B cell (primary cell): ENCODE measurements around the gene ZNF692. TPM values are rescaled to one million over a fixed set of nuclear protein-coding genes. Genes with fewer than 3 reads are reported as not detected.

Experiments used
- ATAC-seq: fragments of 200-7000 bp; cut with Tn5 transposase; one replicate; pipeline ENCODE4 v1.10.0; 2021; ENCODE audit warnings: low read depth, mild to moderate bottlenecking, moderate number of reproducible peaks, moderate library complexity
- CTCF ChIA-PET: fragments of 350-600 bp; sonication (Branson Sonifier 250); formaldehyde crosslinking; loops from one replicate; lab custom pipeline; 2021; ENCODE audit warnings: antibody characterized with exemption, inconsistent platforms; lab: Charles Lee
- POLR2A ChIA-PET: fragments of 350-600 bp; sonication (Branson Sonifier 250); formaldehyde crosslinking; loops from one replicate; lab custom pipeline; 2021; ENCODE audit warnings: antibody characterized with exemption; lab: Charles Lee
- DNase-seq: peaks from one replicate; pipeline ENCODE4 v3.0.0; 2013
- H2AFZ ChIP-seq: 2 replicates; pipeline ENCODE4 v1.6.1; 2012; ENCODE audit warnings: mild to moderate bottlenecking, low read depth, low read length; ENCODE audit not compliant: insufficient read depth, poor library complexity, severe bottlenecking
- H3K27ac ChIP-seq, 2 donors: 1 replicate in 1 of 2; 2 replicates in 1 of 2; pipeline ENCODE4 v1.5.1; 2012 to 2013; ENCODE audit warnings: low read length in 2 of 2, mild to moderate bottlenecking in 2 of 2, moderate library complexity in 1 of 2
- H3K27me3 ChIP-seq, 4 experiments: fragments of 200-600 bp in 1 of 4; sonication (generic) in 1 of 4; replicated peaks in 1 of 4; 1 replicate in 2 of 4; 2 replicates in 2 of 4; pipeline versions ENCODE4 v1.6.1 to v1.7.0; 2013 to 2016; ENCODE audit warnings: low read length in 3 of 4, mild to moderate bottlenecking in 2 of 4, mixed read lengths in 1 of 4, moderate library complexity in 1 of 4; ENCODE audit not compliant: insufficient read depth in 4 of 4, control insufficient read depth in 3 of 4; ENCODE audit errors: control extremely low read depth in 1 of 4
- H3K36me3 ChIP-seq, 2 experiments: replicated peaks in 1 of 2; 1 replicate in 1 of 2; 2 replicates in 1 of 2; pipeline versions ENCODE4 v1.6.1 to v1.7.1; 2013; ENCODE audit warnings: low read length in 1 of 2; ENCODE audit not compliant: insufficient read depth in 2 of 2, control insufficient read depth in 1 of 2; ENCODE audit errors: control extremely low read depth in 1 of 2, extremely low read depth in 1 of 2
- H3K4me1 ChIP-seq, 2 donors: fragments of 200-600 bp in 1 of 2; sonication (generic) in 1 of 2; 1 replicate in 1 of 2; 2 replicates in 1 of 2; pipeline versions ENCODE4 v1.5.1 to v1.6.1; 2013 to 2017; ENCODE audit warnings: low read length in 2 of 2; ENCODE audit not compliant: control insufficient read depth in 2 of 2, insufficient read depth in 2 of 2
- H3K4me2 ChIP-seq: replicated peaks from 2 replicates; pipeline ENCODE3; 2012; ENCODE audit warnings: mild to moderate bottlenecking, low read depth, low read length; ENCODE audit not compliant: poor library complexity, severe bottlenecking
- H3K4me3 ChIP-seq, 5 experiments: fragments of 200-600 bp in 1 of 5; sonication (generic) in 1 of 5; 1 replicate in 3 of 5; 2 replicates in 2 of 5; pipeline versions ENCODE4 v1.5.1 to v1.7.0; 2011 to 2016; ENCODE audit warnings: low read length in 4 of 5, mild to moderate bottlenecking in 4 of 5, low read depth in 2 of 5, control low read depth in 1 of 5, moderate library complexity in 1 of 5; ENCODE audit not compliant: insufficient read depth in 1 of 5; ENCODE audit errors: control extremely low read depth in 1 of 5, extremely low read depth in 1 of 5
- H3K79me2 ChIP-seq: fragments of 200-600 bp; sonication (generic); one replicate; pipeline ENCODE4 v1.6.0; 2016; ENCODE audit warnings: low read length; ENCODE audit not compliant: control insufficient read depth, insufficient read depth
- H3K9ac ChIP-seq: fragments of 200-600 bp; sonication (generic); 2 replicates; pipeline ENCODE4 v1.6.1; 2017; ENCODE audit warnings: mild to moderate bottlenecking, low read length, moderate library complexity
- H3K9me3 ChIP-seq, 3 donors: one replicate each; pipeline versions ENCODE4 v1.6.1 to v1.7.1; 2013; ENCODE audit warnings: low read length in 2 of 3; ENCODE audit not compliant: control insufficient read depth in 2 of 3, insufficient read depth in 1 of 3; ENCODE audit errors: control extremely low read depth in 1 of 3
- H4K20me1 ChIP-seq: 2 replicates; pipeline ENCODE4 v1.6.0; 2012; ENCODE audit warnings: mild to moderate bottlenecking, low read length; ENCODE audit not compliant: insufficient read depth, control insufficient read depth, poor library complexity, severe bottlenecking
- H3K27ac Mint-ChIP-seq: one replicate; pipeline ENCODE4 v1.8.0; 2021; ENCODE audit warnings: mixed read lengths
- H3K27me3 Mint-ChIP-seq: one replicate; pipeline ENCODE4 v1.8.0; 2021; ENCODE audit warnings: mixed read lengths
- H3K4me1 Mint-ChIP-seq: one replicate; pipeline ENCODE4 v1.8.0; 2021; ENCODE audit warnings: mixed read lengths
- H3K4me3 Mint-ChIP-seq: one replicate; pipeline ENCODE4 v1.8.0; 2021; ENCODE audit warnings: mixed read lengths
- H3K9me3 Mint-ChIP-seq: one replicate; pipeline ENCODE4 v1.8.0; 2022; ENCODE audit warnings: mixed read lengths; ENCODE audit not compliant: insufficient read depth
- CTCF ChIP-seq: fragments of 200-600 bp; IDR thresholded peaks from one replicate; pipeline ENCODE4 v1.8.0; 2022; ENCODE audit warnings: antibody characterized with exemption, mild to moderate bottlenecking
- EZH2 ChIP-seq: IDR thresholded peaks from 2 replicates; pipeline ENCODE4 v1.6.1; 2012; ENCODE audit warnings: borderline replicate concordance, low read depth, mild to moderate bottlenecking, moderate library complexity, low read length; ENCODE audit not compliant: insufficient read depth, poor library complexity, severe bottlenecking
- WGBS: methylation state at CpG from one replicate; pipeline ENCODE4 v1.1.5; 2013; ENCODE audit warnings: missing lambda C conversion rate; ENCODE audit not compliant: insufficient coverage; 5-methylcytosine and 5-hydroxymethylcytosine counted together
- intact Hi-C: fragments of 100-400 bp; cut with micrococcal nuclease; formaldehyde crosslinking; loops from one replicate; pipeline ENCODE4 v1.10.0; 2022
- polyA plus RNA-seq: library from polyadenylated mRNA; depleted of rRNA; stranded (reverse); fragments of >200 nt; gene quantifications from 2 replicates; pipeline ENCODE4 v1.2.3, GENCODE V29; 2012
- total RNA-seq, 2 donors: library from RNA; stranded (reverse); fragments of 120-200 nt in 1 of 2; gene quantifications; 1 replicate in 1 of 2; 2 replicates in 1 of 2; pipeline versions ENCODE4 v1.2.3 to v1.2.4, GENCODE V29; 2013 to 2022

ZNF692 gene
- total and polyA plus RNA-seq, 2 donors (not counting 1 experiment from before 2014, with no cell fraction given), result 56.9 to 157 TPM

DNA sequence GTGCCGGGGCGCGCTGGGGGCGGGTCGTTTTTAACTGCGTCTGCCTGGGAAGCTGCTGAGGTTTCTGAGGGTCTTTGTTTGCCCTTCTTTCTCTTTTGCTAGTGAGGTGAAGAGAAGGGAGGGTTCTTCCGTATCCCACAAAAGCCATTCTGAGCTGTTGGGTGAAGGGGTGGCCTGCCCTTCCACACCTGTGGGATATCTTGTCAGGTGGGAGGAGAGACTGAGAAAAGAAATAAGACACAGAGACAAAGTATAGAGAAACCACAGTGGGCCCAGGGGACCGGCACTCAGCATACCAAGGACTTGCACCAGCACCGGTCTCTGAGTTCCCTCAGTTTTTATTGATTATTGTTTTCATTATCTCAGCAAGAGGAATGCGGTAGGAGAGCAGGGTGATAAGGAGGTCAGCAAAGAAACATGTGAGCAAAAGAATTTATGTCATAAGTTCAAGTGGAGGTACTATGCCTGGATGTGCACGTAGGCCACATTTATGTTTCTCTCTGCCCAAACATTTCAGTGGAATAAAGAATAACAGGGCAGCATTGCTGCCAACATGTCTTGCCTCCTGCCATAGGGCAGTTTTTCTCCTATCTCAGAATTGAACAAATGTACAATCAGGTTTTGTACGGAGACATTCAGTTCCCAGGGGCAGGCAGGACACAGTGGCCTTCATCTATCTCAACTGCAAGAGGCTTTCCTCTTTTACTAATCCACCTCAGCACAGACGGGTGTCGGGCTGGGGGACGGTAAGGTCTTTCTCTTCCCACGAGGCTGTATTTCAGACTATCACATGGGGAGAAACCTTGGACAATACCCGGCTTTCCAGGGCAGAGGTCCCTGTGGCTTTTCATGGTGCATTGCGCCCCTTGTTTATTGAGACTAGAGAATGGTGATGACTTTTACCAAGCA is 48.1 kb upstream of the ZNF692 start:
- H3K9me3 Mint-ChIP-seq, result no peaks in the 10 kb centered on the region
- no peaks in the 10 kb centered on the region for H3K36me3 ChIP-seq
- H3K79me2 ChIP-seq, result peaks cover 48% of the 10 kb centered on the region
- ChIA-PET POLR2A (interaction anchor here (1.9 to 2.0 kb wide), 2 partner anchors 48 to 81 kb away, joined by 10 to 13 read pairs; partner anchors contain the start of genes SH3BP5L and ZNF692), CTCF (interaction anchor here (1.5 to 1.6 kb wide), 2 partner anchors 34 to 48 kb away, joined by 3 to 4 read pairs; partner anchors contain the start of gene ZNF692)
- peak overlapping the region; percentile 71 to 83 for H3K27ac ChIP-seq
- no peak for TF ChIP-seq CTCF
- TF ChIP-seq EZH2, result no peak
- no peaks in the 10 kb centered on the region for H3K27me3 Mint-ChIP-seq
- H3K4me3 ChIP-seq, result peak overlapping the region; percentile 42 to 70 (median 64)
- peak overlapping the region; percentile 75 for H3K4me2 ChIP-seq
- ATAC-seq (peak; percentile 4), DNase-seq (no peak)
- peaks cover 15 to 20% of the 10 kb centered on the region in 2 donors for H3K4me1 ChIP-seq
- no peaks in the 10 kb centered on the region for H3K9me3 ChIP-seq
- peak overlapping the region; percentile 95 for H3K27ac Mint-ChIP-seq
- peak overlapping the region; percentile 75 for H2AFZ ChIP-seq
- H3K9ac ChIP-seq, result peak overlapping the region; percentile 59
- peak overlapping the region; percentile 93 for H3K4me3 Mint-ChIP-seq
- H4K20me1 ChIP-seq, result peaks cover 24% of the 10 kb centered on the region
- intact Hi-C loops, result loop anchor here (1.0 kb wide), 4 partner anchors 33 to 81 kb away; partner anchors contain the start of genes ZNF672 and ZNF692
- WGBS, result 37% methylated on average over 11 of the region's 18 CpGs
- H3K4me1 Mint-ChIP-seq, result peaks cover 47% of the 10 kb centered on the region
- H3K27me3 ChIP-seq, result no peaks in the 10 kb centered on the region
